ENCODE results near the gene MINDY2. TPM values are rescaled to one million over a fixed set of nuclear protein-coding genes. Genes with fewer than 3 reads are reported as not detected.

The MINDY2 gene
- 24.4 and 25.7 TPM in 2 replicates for total RNA-seq (2021; fragmentation: NEBNext Ultra II Directional; extraction: Animal tissue kit (Norgen Biotek cat#: 25700))
- 3.1 TPM in 2 replicates for polyA plus RNA-seq (2011; rRNA removed)
- polyA plus RNA-seq (2011; cell fraction: cytosol; rRNA removed): 4.5 TPM
- 12.4 TPM for polyA plus RNA-seq (2011; cell fraction: nucleus; rRNA removed)
- polyA plus RNA-seq (2012, experiment 1 of 2): 6.5 to 10.6 TPM (median 9.5 TPM) in 4 replicates
- polyA plus RNA-seq (2012, experiment 2 of 2): 0.77 TPM
- polyA plus RNA-seq (2013, experiment 1 of 2): 18.6 TPM
- 14.7 TPM for polyA plus RNA-seq (2013, experiment 2 of 2)
- polyA minus RNA-seq (2011; rRNA and poly(A)+ RNA removed): 27.6 and 28.5 TPM in 2 replicates
- polyA minus RNA-seq (2011; cell fraction: cytosol; rRNA and poly(A)+ RNA removed): 18.1 TPM
- 30.6 TPM for polyA minus RNA-seq (2011; cell fraction: nucleus; rRNA and poly(A)+ RNA removed)
- long read RNA-seq, experiment 1, full-length matches to known transcripts: 1 of 14 reads
- long read RNA-seq, experiment 1, partial matches to known transcripts: 0 of 14 reads
- long read RNA-seq, experiment 1, other reads (novel, unspliced or antisense): 13 of 14 reads
- long read RNA-seq, experiment 2, partial matches to known transcripts: 2 of 4 reads
- long read RNA-seq, experiment 2, other reads (novel, unspliced or antisense): 2 of 4 reads

DNA sequence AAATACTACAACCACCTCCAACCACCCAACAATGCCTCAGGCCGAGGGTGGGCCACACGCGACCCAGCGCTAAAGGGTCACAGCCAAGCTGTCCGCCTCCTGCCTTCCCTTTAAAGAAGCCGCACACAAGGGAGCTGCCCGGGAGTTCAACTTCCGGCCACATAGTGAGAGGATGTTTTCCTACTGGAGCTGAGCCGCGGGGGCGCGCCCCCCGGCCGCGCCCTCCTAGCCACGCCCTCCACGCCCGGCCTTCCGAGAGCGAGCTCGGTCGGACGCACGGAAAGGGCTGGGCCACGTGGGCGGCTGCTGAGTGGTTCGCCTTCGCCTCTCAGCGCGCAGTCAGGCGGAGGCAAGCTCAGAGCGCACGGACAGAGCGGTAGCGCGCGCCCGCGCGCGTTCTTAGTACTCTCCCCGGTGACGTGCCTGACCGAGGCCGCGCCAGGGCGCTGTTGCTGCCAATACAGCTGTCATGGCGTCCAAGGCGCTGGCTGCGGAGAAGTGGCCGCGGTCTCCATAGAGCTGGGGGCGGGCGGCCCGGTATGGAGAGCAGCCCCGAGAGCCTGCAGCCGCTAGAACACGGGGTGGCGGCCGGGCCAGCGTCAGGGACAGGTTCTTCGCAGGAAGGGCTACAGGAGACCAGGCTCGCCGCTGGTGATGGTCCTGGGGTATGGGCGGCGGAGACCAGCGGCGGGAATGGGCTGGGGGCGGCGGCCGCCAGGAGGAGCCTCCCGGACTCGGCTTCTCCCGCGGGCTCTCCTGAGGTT is at the start of gene MINDY2:
MINDY2 (plus strand) TSS at position 446 of the 764 bp plus-strand sequence; CDS start at position 540, 94 bp downstream.
- peak within 1 kb of the TSS; percentile 96 for H4K8ac ChIP-seq (ENCODE audit: extremely low read depth, insufficient read depth, low read length)
- H2AK5ac ChIP-seq (ENCODE audit: low read depth, low read length): no peak within 1 kb of the TSS
- peak within 1 kb of the TSS; percentile 95 for H3K56ac ChIP-seq (replicated peaks; ENCODE audit: insufficient read length, low read depth, low read length)
- H4K91ac ChIP-seq (replicated peaks; ENCODE audit: insufficient read length, low read length): peak within 1 kb of the TSS; percentile 54
- H4K5ac ChIP-seq (ENCODE audit: insufficient read length, low read depth, low read length): peak within 1 kb of the TSS; percentile 83
- H3K36me3 ChIP-seq (ENCODE audit: control insufficient read depth in 2 of 4, insufficient read depth in 4 of 4, low read length in 3 of 4): no peaks in the 10 kb centered on the region
- no peak within 1 kb of the TSS for H2BK20ac ChIP-seq (ENCODE audit: low read length)
- H2AFZ ChIP-seq (ENCODE audit: low read length): peak within 1 kb of the TSS; percentile 87
- H3K9ac ChIP-seq (replicated peaks in 1 of 4; ENCODE audit: extremely low read depth in 1 of 4, low read depth in 3 of 4, low read length in 3 of 4): peak within 1 kb of the TSS; percentile 81 to 89 (median 86)
- DNase-seq (ENCODE audit: low read depth in 1 of 2, low spot score in 2 of 2): peak; percentile 93 to 97
- 1% methylated on average over 55 of the region's 75 CpGs; no CpG with 5 or more reads in 1 of the 2 experiments for WGBS, 2 experiments (ENCODE audit: extremely low coverage in 1 of 2, insufficient coverage in 1 of 2, insufficient read length in 1 of 2, insufficient replicate concordance in 2 of 2, low coverage in 1 of 2, low lambda C conversion rate in 2 of 2, missing lambda C conversion rate in 1 of 2)
- peaks cover 3% of the 10 kb centered on the region; the same call in 1 of the 2 replicates for H3K79me1 ChIP-seq (ENCODE audit: low read depth, low read length)
- H3K23ac ChIP-seq (ENCODE audit: insufficient read length): no peak within 1 kb of the TSS
- peak within 1 kb of the TSS; percentile 82 to 90 (median 87) for H3K4me3 ChIP-seq (ENCODE audit: extremely low read depth in 1 of 4, insufficient read depth in 2 of 4, low read depth in 3 of 4, low read length in 4 of 4)
- H3K27me3 ChIP-seq (replicated peaks in 1 of 4; ENCODE audit: control insufficient read depth in 3 of 4, extremely low read depth in 1 of 4, insufficient read depth in 3 of 4, low read length in 3 of 4): no peaks in the 10 kb centered on the region
- H2BK120ac ChIP-seq (replicated peaks; ENCODE audit: low read depth, low read length): peak within 1 kb of the TSS; percentile 25
- POLR2A ChIA-PET (ENCODE audit: partially characterized antibody): interaction anchor here (0.6 to 2.9 kb wide), 13 partner anchors 10 to 180 kb away, joined by 3 to 25 read pairs (median 5); partner anchors contain the start of gene ADAM10
- peaks cover 0 to 2% (median 0%) of the 10 kb centered on the region in 4 experiments; a peak in 2 of 7 replicates for H3K4me1 ChIP-seq (replicated peaks in 1 of 4; ENCODE audit: control insufficient read depth in 3 of 4, insufficient read depth in 4 of 4, low read length in 3 of 4)
- peak within 1 kb of the TSS; percentile 90 for H3K18ac ChIP-seq (ENCODE audit: extremely low read depth, low read length)
- CTCF ChIA-PET (ENCODE audit: partially characterized antibody): interaction anchor here (0.6 to 2.3 kb wide), 22 partner anchors 9 to 543 kb away, joined by 3 to 9 read pairs (median 4); partner anchors contain the start of gene ADAM10
- peaks cover 8% of the 10 kb centered on the region; the same call in 1 of the 2 replicates for H3K23me2 ChIP-seq (ENCODE audit: low read depth, low read length)
- 0 out of 2 replicates have a peak within 1 kb of the TSS, but pooled peaks have one; percentile 46 for H2BK15ac ChIP-seq (ENCODE audit: low read length)
- peak within 1 kb of the TSS; percentile 81 for H3K27ac ChIP-seq (ENCODE audit: low read depth, low read length)
- peak within 1 kb of the TSS; percentile 91 for H3K4ac ChIP-seq (replicated peaks; ENCODE audit: insufficient read length, low read depth, low read length)
- no peak for FAIRE-seq
- no peak within 1 kb of the TSS for H3K14ac ChIP-seq (ENCODE audit: insufficient read length)
- H3K79me2 ChIP-seq (ENCODE audit: control insufficient read depth in 1 of 2, insufficient read depth in 2 of 2, low read length in 2 of 2): peaks cover 0 to 36% of the 10 kb centered on the region in 2 experiments; a peak in 2 of 4 replicates
- H4K20me1 ChIP-seq (replicated peaks in 1 of 2; ENCODE audit: control insufficient read depth in 1 of 2, insufficient read depth in 2 of 2, low read length in 2 of 2): peaks cover 0 to 1% of the 10 kb centered on the region in 2 experiments
- H2BK12ac ChIP-seq (ENCODE audit: low read depth, low read length): peak within 1 kb of the TSS; percentile 55; the same call in 1 of the 2 replicates
- H3K4me2 ChIP-seq (ENCODE audit: insufficient read depth in 1 of 2, low read depth in 2 of 2, low read length in 2 of 2): peak within 1 kb of the TSS; percentile 91 to 98
- peak within 1 kb of the TSS; percentile 80 for H2BK5ac ChIP-seq (ENCODE audit: low read depth, low read length)
- no peaks in the 10 kb centered on the region for H3K9me3 ChIP-seq (ENCODE audit: insufficient read depth in 2 of 2, low read depth in 1 of 2, low read length in 1 of 2)
- TF ChIP-seq MAFK (IDR thresholded peaks at IDR 0.05; ENCODE audit: low read depth, low read length) (no peak), SIRT6 (IDR thresholded peaks at IDR 0.05; ENCODE audit: low read length) (no peak), SP4 (IDR thresholded peaks at IDR 0.05; ENCODE audit: low read length) (no peak), CREB1 (IDR thresholded peaks at IDR 0.05) (peak; percentile 60), RNF2 (IDR thresholded peaks at IDR 0.05; ENCODE audit: borderline replicate concordance, low read depth, low read length, missing control alignments, poor library complexity, severe bottlenecking) (no peak), POLR2A (IDR thresholded peaks at IDR 0.05; ENCODE audit: control extremely low read depth in 1 of 2, low read depth in 2 of 2, low read length in 2 of 2) (peak in 1 of 2 experiments; percentile 12), CEBPB (IDR thresholded peaks at IDR 0.05; ENCODE audit: low read depth, low read length) (no peak), BACH1 (IDR thresholded peaks at IDR 0.05; ENCODE audit: low read length) (no peak), KDM1A (IDR thresholded peaks at IDR 0.05; ENCODE audit: borderline replicate concordance, low read length) (no peak), BCL11A (IDR thresholded peaks at IDR 0.05; ENCODE audit: low read depth in 2 of 2, low read length in 2 of 2) (no peak)

Data from H1 (cell line).